ENCODE data around the gene KRT77.

The KRT77 gene

DNA sequence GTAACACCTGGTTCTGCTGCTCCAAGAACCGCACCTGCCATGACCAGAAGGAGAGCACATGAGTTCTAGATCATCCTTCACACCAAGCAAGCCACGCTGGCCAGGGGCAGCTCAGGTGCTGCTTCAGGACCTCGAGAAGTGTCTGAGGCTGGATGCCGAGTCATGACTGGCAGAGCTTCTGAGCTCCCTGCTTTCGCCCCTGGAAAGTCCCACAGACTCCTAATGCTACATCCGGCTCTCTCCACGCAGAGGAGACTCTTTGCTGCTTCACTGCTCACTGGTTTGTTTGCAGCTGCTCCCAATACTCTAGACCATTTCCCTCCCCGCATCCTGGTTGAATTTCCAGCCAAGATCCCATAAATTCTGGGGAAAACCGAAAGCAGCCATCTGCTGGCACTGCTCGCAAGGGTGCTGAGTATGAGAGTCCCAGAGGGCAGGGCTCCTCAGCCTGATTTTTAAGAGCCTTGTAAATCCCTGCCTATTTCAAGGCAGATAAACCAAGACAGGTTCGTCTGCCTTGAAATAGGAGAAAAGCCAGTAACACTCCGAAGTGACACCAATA is 52.7 kb downstream of the KRT77 start:
- no peak for DNase-seq

DNA sequence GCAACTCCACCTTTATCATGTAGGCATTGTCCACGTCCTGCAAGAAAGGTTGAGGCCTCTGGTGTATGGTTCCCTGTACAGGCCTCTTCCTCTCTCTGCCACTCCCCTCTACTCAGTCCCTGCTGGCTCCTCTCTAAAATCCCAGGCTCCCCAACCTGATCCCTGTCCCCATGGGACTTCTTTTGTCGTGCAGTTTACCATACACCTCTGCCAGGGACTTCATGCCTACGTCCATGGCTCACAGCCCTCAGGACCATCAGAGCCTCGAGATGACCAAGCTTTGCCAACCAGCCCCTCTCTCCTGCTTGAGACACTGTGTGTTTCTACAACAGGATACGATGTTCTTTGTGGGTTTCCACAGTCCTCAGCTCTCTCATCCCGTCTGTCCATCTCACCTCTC is 54.3 kb downstream of the KRT77 start:
- no peak for DNase-seq

DNA sequence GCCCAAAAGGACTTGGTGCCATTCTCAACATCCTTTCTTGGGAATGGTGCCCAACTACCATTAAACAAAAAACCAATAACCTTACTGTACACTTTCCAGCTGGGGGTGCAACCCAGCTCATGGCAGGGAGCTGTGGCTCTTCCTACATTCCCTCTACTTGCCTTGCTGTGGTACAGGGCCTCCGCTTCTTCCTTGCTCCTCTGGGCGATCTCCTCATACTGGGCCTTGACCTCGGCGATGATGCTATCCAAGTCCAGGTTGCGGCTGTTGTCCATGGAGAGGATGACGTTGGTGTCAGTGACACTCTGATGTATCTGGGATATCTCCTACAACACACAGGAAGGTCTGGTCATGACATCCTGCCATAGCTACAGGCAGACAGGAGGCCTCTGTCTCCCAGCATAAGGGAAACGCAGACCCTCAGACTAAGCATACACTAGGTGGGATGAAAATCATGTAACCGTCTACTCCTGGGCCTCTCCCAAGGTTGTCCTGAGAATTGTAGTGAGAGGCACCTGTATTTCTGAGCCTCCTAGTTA is 55.2 kb downstream of the KRT77 start:
- no peak for DNase-seq

DNA sequence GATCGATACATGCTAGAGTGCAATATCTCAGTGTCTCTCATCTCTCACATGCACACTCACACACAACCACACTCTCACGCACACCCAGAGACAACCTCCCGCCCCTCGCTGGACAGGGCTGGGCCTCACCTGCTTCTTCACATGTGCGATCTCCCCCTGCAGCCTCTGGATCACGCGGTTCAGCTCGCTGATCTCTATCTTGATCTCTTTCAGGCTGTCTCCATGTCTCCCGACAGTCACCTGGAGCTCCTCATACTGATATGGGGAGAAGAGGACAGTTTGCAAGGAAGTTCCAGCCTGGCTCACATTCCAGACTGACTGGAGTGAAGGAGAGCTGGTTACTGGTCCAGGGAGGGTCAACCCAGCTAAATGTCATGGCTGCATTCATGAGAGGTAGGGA is 55.7 kb downstream of the KRT77 start:
- no peak for DNase-seq

DNA sequence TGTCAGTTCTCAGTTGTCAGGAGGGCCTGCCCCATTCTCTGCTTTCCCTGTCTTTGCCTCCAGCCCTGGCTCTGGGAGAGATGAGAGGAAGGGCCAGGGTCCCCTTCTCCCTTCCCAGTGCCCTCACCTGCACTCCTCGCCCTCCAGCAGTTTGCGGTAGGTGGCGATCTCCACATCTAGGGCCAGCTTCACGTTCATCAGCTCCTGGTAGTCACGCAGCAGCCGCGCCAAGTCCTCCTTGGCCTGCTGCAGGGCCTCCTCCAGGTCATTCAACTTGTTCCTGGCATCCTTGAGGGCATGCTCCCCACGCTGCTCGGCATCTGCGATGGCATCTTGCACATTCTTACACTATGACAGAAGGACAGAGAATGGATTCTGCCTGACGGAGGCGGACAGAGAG is 56.7 kb downstream of the KRT77 start:
- DNase-seq: no peak

DNA sequence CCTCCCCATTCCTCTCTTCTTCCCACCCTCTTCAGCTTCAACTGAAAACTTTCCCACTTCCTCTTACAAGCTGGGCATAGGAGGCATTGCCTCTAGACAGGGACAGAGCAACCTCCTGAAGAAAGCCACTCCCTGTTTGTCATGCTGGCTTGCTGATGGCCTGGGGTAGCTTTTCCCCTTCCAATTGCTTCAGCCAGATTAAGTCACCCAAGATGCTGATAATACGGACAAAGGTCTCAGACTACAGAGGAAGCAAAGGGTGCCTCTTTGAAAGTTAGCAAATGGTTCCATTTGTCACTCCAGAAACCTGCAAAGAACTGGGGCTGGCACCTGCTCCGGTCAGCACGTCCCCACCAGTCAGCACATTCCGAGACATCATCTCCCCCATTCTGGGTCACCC is 57.3 kb downstream of the KRT77 start:
- DNase-seq: no peak

DNA sequence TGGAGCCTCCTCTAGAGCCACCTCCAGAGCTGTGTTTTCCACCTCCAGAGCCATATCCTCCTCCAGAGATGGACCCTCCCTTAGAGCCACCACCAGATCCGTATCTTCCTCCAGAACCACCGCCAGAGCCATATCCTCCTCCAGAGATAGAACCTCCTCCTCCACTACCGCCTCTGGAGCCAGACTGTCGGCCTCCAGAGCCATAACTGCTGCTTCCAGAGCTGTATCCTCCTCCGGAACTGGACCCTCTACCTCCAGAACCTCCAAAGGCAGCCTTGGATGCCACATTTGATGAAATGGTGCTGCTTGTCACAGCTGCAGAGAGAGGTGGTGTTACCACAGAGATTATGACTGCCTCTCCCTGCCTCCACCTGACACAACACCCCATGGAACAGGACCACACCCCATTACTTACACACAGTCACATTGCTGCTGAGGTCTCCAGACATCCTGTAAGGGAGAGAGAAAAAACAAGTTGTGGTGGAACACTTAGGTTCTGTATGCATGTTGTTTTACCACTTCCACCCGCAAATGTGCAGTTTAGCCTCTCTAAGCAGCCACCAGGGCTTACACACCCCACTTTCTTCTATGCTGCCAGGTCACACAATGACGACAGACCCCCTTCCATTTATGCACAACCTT is 58.1 kb downstream of the KRT77 start:
- no peak for DNase-seq

DNA sequence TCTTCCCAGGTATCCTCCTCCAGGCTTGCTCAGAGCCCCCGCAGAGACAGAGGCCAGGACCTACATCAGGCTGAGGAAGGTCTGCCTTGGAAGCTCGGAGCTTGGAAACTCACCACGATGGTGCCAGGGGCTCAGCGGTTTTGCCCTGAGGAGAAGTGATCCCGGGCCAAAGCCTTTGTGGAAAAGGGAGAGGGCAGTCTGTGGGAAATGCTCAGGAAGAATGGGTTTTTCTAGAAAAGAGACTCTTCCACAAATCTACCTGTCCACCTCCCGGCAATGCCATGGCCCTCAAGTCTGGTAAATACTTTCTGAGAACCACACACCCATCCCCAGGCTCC is 59.3 kb downstream of the KRT77 start:
- no peak for DNase-seq

DNA sequence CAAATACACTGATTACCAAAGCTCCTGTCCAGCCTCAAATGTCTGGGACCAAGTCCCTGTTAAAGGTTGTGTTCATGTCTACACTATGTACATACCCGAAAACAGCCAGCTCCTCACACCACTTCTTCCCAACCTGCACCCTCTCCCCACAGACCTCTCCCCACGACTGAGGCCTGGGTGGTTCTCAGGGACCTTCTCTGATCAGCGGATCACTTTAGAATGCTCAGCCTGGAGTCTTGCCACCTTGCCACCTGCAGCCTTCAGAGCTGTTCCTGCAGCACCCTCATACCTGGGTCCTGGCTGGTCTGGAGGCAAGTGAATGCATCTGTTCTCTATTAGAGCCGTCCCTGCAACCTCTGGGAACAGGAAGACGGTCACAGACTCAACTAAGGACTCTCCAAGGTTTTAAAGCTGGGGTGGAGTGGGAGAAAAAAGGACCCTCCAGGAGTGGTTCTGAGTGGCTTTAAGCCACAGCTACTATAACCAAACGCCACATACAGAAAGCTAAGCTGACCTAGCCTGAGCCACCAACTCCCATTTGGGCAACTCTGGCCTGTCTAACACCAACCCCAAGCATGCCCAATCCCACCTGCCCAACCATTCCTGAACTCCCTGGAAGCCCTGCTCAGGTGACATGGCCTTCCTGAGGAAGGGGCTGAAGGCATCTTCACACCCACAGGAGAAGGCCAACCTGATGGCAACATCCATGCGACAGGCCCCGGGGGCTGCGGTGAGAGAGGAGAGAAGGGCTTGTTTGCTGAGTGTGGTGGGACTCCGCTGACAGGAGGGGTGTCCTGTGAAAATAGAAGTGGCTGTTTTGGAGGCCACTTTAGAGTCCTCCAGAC is 59.9 kb downstream of the KRT77 start:
- DNase-seq: no peak

DNA sequence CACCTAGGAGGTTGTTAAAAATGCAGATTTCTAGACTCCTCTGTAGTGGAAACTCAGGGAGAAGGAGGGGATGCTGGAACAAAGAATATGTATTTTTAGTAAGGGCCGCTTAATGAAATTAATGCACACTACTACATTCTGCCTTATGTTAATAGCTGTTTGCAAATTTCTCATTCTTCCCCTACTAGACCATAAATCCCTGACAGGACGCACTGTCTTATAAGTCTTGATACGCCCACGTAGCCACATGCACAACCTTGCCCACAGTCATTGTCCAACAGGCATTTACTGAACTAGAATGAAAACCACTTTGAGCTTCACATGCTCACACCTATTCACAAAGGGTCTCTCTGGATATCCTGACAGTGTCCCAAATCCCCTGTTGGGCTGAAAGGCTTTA is 61.9 kb downstream of the KRT77 start:
- no peak for DNase-seq

Measured in fibroblast of skin of right biceps (primary cell).